ENCODE results near the gene USP9Y.
"Not testable (repeated sequence)": the region's sequence is repeated elsewhere in the genome, so short reads cannot be mapped to it uniquely, and the experiment has no call there.

Gene USP9Y, protein sequence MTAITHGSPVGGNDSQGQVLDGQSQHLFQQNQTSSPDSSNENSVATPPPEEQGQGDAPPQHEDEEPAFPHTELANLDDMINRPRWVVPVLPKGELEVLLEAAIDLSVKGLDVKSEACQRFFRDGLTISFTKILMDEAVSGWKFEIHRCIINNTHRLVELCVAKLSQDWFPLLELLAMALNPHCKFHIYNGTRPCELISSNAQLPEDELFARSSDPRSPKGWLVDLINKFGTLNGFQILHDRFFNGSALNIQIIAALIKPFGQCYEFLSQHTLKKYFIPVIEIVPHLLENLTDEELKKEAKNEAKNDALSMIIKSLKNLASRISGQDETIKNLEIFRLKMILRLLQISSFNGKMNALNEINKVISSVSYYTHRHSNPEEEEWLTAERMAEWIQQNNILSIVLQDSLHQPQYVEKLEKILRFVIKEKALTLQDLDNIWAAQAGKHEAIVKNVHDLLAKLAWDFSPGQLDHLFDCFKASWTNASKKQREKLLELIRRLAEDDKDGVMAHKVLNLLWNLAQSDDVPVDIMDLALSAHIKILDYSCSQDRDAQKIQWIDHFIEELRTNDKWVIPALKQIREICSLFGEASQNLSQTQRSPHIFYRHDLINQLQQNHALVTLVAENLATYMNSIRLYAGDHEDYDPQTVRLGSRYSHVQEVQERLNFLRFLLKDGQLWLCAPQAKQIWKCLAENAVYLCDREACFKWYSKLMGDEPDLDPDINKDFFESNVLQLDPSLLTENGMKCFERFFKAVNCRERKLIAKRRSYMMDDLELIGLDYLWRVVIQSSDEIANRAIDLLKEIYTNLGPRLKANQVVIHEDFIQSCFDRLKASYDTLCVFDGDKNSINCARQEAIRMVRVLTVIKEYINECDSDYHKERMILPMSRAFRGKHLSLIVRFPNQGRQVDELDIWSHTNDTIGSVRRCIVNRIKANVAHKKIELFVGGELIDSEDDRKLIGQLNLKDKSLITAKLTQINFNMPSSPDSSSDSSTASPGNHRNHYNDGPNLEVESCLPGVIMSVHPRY (N-terminal part only)

DNA sequence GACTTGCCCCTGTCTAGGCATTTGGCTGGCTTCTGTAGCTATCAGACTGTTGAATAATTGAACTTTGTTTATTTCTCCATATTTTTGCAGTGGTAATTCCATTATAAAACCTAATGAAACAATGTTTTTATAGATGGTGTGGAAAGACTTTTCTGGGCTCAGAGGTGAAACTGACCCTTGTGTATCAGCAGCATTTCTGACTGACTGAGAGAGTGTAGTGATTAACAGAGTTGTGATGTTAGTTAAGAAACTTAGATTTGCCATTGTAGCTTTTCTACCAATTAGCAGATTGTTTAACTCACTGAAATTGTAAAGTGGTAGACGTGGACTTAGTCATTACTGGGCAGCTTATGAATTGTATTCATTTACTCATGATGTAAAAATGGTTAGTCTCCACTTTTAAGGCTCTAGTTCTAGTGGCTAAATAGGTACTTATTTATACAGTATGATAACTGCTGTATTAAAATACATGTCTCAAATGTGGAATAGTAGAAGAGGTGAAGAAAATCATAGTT, at the start of gene USP9Y:
Gene USP9Y, plus strand, starts transcription at position 51 of the 515 bp plus-strand sequence. CDS start 8,217 bp downstream, outside the sequence.
- DNase-seq (ENCODE audit: low read depth, low spot score): no peak

DNA sequence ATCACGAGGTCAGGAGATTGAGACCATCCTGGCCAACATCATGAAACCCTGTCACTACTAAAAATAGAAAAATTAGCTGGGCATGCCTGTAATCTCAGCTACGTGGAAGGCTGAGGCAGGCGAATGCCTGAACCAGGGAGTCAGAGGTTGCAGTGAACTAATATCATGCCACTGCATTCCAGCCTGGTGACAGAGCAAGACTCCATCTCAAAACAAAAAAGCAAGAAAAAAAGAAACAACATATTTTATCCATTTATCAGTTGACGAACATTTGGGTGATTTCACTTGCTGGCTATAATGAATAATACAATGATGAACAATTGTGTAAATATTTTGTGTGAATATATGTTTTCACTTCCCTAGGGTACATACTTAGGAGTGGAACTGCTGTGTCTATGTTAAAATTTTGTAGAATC, 49.4 kb upstream of the USP9Y start:
- no peak for DNase-seq (ENCODE audit: low read depth, low spot score)

DNA sequence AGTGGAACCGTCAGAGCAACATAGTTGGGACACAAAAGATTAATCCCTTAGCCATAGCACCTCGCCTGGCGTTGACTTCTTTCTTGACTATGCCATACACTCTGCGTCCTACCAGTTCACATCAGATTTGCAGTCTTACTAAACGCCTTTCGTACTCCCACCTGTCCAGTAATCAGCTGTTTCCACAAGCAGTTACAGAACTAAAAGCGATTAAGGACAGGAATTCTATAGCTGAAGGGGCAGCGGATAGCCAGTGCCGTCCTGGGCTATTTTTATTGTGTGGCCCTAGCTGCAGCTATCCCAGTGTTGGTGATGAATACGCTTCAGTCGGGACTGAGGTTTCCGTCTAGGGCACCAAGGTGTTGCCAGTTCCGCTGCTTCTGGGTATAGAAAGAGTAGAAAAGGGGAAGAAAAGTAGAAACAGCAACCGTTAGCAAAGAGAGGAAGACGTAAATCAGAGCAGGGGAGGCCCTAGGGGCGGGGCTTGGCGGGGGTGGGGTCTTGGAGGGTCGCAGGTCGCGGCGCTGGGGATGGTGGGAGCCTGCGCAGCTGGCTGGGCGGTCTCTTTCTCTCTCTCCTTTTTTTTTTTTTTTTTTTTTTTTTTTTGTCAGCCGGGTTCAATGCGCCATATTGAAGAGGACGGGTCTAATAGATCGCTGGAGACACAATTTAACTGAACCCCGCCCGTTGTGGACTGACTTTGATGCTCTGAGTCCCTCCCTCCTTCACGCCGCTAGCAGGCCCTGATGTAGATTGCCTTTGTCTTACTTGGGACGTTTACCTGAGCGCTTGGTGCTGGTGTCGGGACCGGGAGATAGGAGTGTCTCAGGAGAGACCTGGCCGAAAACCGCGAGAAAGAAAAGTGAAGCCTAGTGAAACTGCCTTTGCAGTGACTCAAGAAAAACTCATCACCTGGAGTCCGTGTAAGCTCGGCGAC, 39.0 kb upstream of the USP9Y start:
- DNase-seq (ENCODE audit: low read depth, low spot score): no peak

DNA sequence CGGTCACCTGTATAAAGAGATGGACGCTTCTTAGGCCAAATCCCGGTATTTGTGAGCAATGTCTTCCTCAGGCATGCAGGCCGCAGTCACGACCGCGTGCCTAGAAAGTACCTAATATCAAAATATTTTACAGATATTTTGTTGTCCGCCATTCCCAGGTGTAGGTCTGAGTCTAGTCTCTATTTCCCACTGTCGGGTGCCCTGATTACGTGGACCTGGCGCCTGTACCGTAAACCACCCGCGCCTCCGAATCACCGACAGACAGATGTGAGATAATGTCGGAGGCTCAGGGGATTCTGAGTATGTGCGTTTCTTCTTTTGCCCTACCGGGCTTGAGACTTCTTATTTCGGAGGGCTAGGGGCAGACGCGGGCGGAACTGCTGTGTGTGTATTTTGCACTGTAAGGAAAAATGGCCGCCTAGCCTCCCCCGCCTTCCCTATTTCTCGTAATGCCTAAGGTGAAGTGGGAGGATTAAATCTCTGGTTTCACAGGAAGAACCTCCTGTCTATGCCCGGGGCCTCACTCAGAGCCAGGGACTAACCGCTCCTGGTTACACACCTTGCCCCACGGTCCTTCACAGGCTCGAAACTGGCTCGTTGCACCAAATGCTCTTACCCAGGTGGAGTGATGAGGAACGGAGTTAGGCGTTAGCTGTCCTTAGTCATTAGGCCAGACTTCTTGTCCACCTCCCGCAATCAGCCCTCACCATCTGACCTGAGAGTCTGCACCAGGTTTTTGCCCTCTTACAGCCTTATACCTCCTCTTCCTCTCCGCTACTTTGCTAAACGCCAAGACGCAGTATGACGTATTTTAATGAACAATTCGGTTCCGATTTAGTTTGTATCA, 38.1 kb upstream of the USP9Y start:
- DNase-seq (ENCODE audit: low read depth, low spot score): no peak

- DNase-seq (ENCODE audit: low read depth, low spot score): not testable (repeated sequence)
Observed at GRCh38 chrY:12663845-12664244, 37.2 kb upstream of the USP9Y start.

DNA sequence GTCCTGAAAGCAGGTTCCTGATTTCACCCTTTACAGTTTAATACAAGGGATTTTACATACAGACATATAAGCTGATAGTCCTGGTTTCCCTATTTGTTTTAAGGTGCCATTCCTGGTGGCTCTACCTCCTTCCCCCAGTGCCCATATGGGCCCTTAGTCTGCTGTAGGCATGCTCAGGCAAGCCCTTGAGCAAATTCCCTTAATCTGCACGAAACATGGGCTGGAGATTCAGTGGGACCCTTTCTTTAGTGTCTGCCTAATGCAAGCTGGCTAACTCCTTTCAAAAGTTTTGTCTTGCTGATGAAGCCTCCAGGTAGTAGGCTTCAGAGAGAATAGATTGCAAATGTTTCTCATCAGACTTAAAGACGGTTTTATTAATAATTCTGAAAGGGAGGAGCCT, 22.9 kb upstream of the USP9Y start:
- DNase-seq (ENCODE audit: low read depth, low spot score): no peak

GRCh38 chrY:12681535-12681934, 19.5 kb upstream of the USP9Y start:
- no peak for DNase-seq (ENCODE audit: low read depth, low spot score)

DNA sequence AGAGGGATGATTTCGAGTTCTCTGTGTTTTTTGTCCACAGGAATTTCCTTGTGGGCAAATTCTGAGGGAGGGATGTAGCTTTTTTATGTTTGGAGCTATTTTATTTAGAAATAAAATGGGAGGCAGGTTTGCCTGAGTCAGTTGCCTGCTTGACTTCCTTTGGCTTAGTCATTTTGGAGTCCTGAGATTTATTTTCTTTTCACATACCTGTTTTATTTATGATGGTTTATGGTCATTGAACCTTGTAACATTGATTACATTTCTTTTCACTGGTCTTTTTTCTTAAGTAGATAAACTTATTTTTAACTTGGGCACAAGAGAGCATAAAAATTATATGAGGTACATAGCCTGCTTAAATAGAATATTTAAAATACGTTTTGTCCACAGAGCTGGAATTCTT, 12.7 kb upstream of the USP9Y start:
- DNase-seq (ENCODE audit: low read depth, low spot score): no peak

GRCh38 chrY:12700087-12700486, 944 bp upstream of the USP9Y start:
- DNase-seq (ENCODE audit: low read depth, low spot score): no peak

- no peak for DNase-seq (ENCODE audit: low read depth, low spot score)
Observed at GRCh38 chrY:12702174-12702573, 1.1 kb downstream of the USP9Y start.

DNA sequence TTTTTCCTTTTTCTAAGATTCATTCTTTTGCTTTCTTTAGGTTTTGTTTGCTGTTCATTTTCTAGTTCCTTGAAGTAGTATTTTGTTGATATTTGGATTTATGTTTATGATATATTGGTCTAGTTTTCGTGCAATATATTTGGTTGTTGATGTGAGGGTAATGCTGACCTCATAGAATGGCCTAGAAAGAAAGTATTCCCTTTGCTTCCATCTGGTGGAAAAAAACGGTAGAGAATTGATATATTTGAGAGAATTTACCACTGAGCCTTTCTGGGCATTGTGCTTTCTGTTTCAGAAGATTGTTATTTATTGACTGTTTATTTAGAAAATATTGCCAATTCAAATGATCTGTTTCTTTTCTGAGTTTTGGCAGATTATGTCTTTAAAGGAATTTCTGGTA, 9.4 kb downstream of the USP9Y start:
- DNase-seq (ENCODE audit: low read depth, low spot score): no peak

- no peak for DNase-seq (ENCODE audit: low read depth, low spot score)
Observed at GRCh38 chrY:12715376-12715775, 14.3 kb downstream of the USP9Y start.

- DNase-seq (ENCODE audit: low read depth, low spot score): no peak
Observed at GRCh38 chrY:12729746-12730145, 28.7 kb downstream of the USP9Y start.

DNA sequence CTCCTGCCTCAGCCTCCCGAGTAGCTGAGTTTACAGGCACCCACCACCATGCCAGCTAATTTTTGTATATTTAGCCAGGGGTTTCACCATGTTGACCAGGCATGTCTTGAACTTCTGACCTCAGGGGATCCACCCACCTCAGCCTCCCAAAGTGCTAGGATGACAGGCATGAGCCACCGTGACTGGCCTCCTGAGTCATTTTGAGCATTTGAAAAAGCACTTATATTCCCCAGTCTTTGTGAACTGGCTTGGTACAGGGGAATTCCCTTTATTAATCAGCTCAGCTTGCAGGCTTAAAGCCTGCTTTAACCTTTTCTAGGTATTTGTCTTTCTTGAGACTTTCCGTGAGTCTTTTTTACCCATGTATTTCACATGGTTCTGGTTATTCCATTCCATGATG, 32.6 kb downstream of the USP9Y start:
- DNase-seq (ENCODE audit: low read depth, low spot score): no peak

DNA sequence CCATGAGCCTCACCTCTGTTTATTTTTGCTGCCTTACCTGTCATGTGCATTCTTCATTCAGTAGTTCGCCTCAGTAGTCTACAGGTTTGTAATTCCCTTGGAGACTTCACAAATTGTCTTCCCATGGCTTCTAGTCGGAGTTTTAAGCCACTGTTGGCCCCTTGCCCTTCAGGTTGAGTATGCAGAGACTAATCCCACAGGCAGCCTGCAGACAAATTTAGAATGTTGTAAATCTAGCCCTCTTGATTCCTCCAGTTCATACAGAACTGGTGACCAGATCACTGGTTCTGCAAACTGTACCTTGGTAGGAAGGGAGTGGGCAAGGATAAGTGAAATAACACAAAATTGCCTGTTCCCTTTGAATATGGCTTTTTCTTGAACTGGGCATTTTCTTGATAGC, 33.0 kb downstream of the USP9Y start:
- no peak for DNase-seq (ENCODE audit: low read depth, low spot score)

DNA sequence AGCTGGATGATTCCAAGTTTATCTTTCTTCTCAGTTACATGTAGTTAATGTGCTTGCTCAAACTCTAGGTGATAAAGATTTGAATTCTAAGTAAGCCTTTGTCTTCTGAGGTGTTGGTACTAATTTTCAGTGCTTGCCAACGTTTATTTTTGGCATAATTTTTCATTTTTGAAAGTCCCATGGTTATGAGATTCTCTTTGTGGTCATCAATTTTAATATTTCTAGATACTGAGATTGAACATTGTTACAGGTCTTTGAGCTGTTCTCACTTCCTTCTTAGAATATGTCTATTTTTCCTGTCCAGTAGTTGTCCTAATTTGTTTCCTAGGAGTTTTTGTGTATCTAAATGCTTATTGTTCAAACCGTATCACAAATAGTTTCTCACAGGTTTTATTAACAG, 40.4 kb downstream of the USP9Y start:
- DNase-seq (ENCODE audit: low read depth, low spot score): no peak

- DNase-seq (ENCODE audit: low read depth, low spot score): no peak
Observed at GRCh38 chrY:12742725-12743124, 41.7 kb downstream of the USP9Y start.

- no peak for DNase-seq (ENCODE audit: low read depth, low spot score)
Observed at GRCh38 chrY:12744091-12744490, 43.1 kb downstream of the USP9Y start.

- no peak for DNase-seq (ENCODE audit: low read depth, low spot score)
Observed at GRCh38 chrY:12749293-12749692, 48.3 kb downstream of the USP9Y start.

- no peak for DNase-seq (ENCODE audit: low read depth, low spot score)
Observed at GRCh38 chrY:12752856-12753255, 51.8 kb downstream of the USP9Y start.

Measured in brain pericyte (primary cell).